Stimulated activated naive B cell treated with anti-CD40 and anti-IgM and Interleukin-4, amounts not matched to agents 10 μg/mL and 1 μg/mL and 100 μg/mL, for 72 hours (primary cell): ENCODE results near the gene HSD17B14.
"Not testable (repeated sequence)": the region's sequence is repeated elsewhere in the genome, so short reads cannot be mapped to it uniquely, and the experiment has no call there.

Experiments used
- ATAC-seq, 2 donors: fragments of 150-1000 bp; cut with Tn5 transposase; replicated peaks; 2 replicates each; pipeline ENCODE4 v1.10.0; 2021; ENCODE audit warnings: moderate library complexity in 1 of 2
- DNase-seq: peaks from one replicate; pipeline ENCODE4 v3.0.0; 2021
- H3K27ac Mint-ChIP-seq: one replicate; pipeline ENCODE4 v1.8.0; 2022; ENCODE audit warnings: mild to moderate bottlenecking, mixed read lengths
- H3K27me3 Mint-ChIP-seq, 2 donors: one replicate each; pipeline ENCODE4 v1.8.0; 2022; ENCODE audit warnings: mixed read lengths in 2 of 2
- H3K36me3 Mint-ChIP-seq, 2 donors: one replicate each; pipeline ENCODE4 v1.8.0; 2022; ENCODE audit warnings: mixed read lengths in 2 of 2, mild to moderate bottlenecking in 1 of 2
- H3K4me1 Mint-ChIP-seq, 2 donors: one replicate each; pipeline ENCODE4 v1.8.0; 2022; ENCODE audit warnings: mixed read lengths in 2 of 2, mild to moderate bottlenecking in 1 of 2
- H3K4me3 Mint-ChIP-seq, 2 donors: one replicate each; pipeline ENCODE4 v1.8.0; 2022; ENCODE audit warnings: mild to moderate bottlenecking in 2 of 2, mixed read lengths in 2 of 2, moderate library complexity in 1 of 2
- H3K9me3 Mint-ChIP-seq, 2 donors: one replicate each; pipeline ENCODE4 v1.8.0; 2022; ENCODE audit warnings: mixed read lengths in 2 of 2, mild to moderate bottlenecking in 1 of 2

The HSD17B14 gene

GRCh38 chr19:48784527-48784926 lies 51.8 kb downstream of the HSD17B14 start:
- DNase-seq, result no peak
- H3K27me3 Mint-ChIP-seq, result no peaks in the 10 kb centered on the region
- H3K9me3 Mint-ChIP-seq, result peaks cover 0 to 3% of the 10 kb centered on the region in 2 donors
- H3K4me1 Mint-ChIP-seq, result peaks cover 19 to 25% of the 10 kb centered on the region in 2 donors
- no peak overlapping the region for H3K4me3 Mint-ChIP-seq
- no peaks in the 10 kb centered on the region for H3K36me3 Mint-ChIP-seq
- no peak for ATAC-seq
- peak overlapping the region; percentile 7 for H3K27ac Mint-ChIP-seq

GRCh38 chr19:48780631-48781391 lies 55.5 kb downstream of the HSD17B14 start:
- Mint-ChIP-seq H3K9me3 (peaks cover 0 to 3% of the 10 kb centered on the region in 2 donors), H3K4me3 (no peak overlapping the region), H3K27me3 (no peaks in the 10 kb centered on the region), H3K36me3 (peaks cover 0 to 1% of the 10 kb centered on the region in 2 donors), H3K4me1 (peaks cover 17 to 20% of the 10 kb centered on the region in 2 donors), H3K27ac (peak overlapping the region; percentile 21)
- ATAC-seq, result peak; percentile 38 to 39
- no peak for DNase-seq

- peaks cover 0 to 1% of the 10 kb centered on the region in 2 donors for H3K36me3 Mint-ChIP-seq
- H3K27me3 Mint-ChIP-seq, result no peaks in the 10 kb centered on the region
- no peaks in the 10 kb centered on the region for H3K9me3 Mint-ChIP-seq
- H3K27ac Mint-ChIP-seq, result no peak overlapping the region
- no peak for DNase-seq
- peaks cover 14 to 20% of the 10 kb centered on the region in 2 donors for H3K4me1 Mint-ChIP-seq
- H3K4me3 Mint-ChIP-seq, result no peak overlapping the region
- ATAC-seq, result peak; percentile 40 to 46
Measured at GRCh38 chr19:48779636-48780035, 56.7 kb downstream of the HSD17B14 start.

GRCh38 chr19:48777720-48778119 lies 58.6 kb downstream of the HSD17B14 start:
- DNase-seq (no peak), ATAC-seq (no peak)
- Mint-ChIP-seq H3K4me1 (peaks cover 14 to 20% of the 10 kb centered on the region in 2 donors), H3K9me3 (no peaks in the 10 kb centered on the region), H3K4me3 (no peak overlapping the region), H3K27ac (no peak overlapping the region), H3K27me3 (peaks cover 0 to under 1% of the 10 kb centered on the region in 2 donors), H3K36me3 (peaks cover 0 to 1% of the 10 kb centered on the region in 2 donors)

GRCh38 chr19:48777139-48777538 lies 59.2 kb downstream of the HSD17B14 start:
- Mint-ChIP-seq H3K4me1 (peaks cover 11 to 15% of the 10 kb centered on the region in 2 donors), H3K9me3 (no peaks in the 10 kb centered on the region), H3K27me3 (peaks cover 1 to 3% of the 10 kb centered on the region in 2 donors), H3K36me3 (peaks cover 0 to 1% of the 10 kb centered on the region in 2 donors), H3K4me3 (no peak overlapping the region), H3K27ac (no peak overlapping the region)
- no peak for ATAC-seq
- DNase-seq, result no peak

GRCh38 chr19:48772503-48772953 lies 63.8 kb downstream of the HSD17B14 start:
- no peak overlapping the region for H3K4me3 Mint-ChIP-seq
- ATAC-seq, result no peak
- H3K27ac Mint-ChIP-seq, result no peak overlapping the region
- peaks cover 11 to 32% of the 10 kb centered on the region in 2 donors for H3K27me3 Mint-ChIP-seq
- no peaks in the 10 kb centered on the region for H3K4me1 Mint-ChIP-seq
- no peaks in the 10 kb centered on the region for H3K9me3 Mint-ChIP-seq
- no peak for DNase-seq
- H3K36me3 Mint-ChIP-seq, result peaks cover 0 to 3% of the 10 kb centered on the region in 2 donors

GRCh38 chr19:48770734-48771472 lies 65.4 kb downstream of the HSD17B14 start:
- peaks cover 0 to 2% of the 10 kb centered on the region in 2 donors for H3K36me3 Mint-ChIP-seq
- no peak overlapping the region for H3K27ac Mint-ChIP-seq
- H3K4me3 Mint-ChIP-seq, result no peak overlapping the region
- H3K9me3 Mint-ChIP-seq, result no peaks in the 10 kb centered on the region
- no peak for ATAC-seq
- no peaks in the 10 kb centered on the region for H3K4me1 Mint-ChIP-seq
- H3K27me3 Mint-ChIP-seq, result peaks cover 16 to 40% of the 10 kb centered on the region in 2 donors
- DNase-seq, result no peak

GRCh38 chr19:48770266-48770665 lies 66.0 kb downstream of the HSD17B14 start:
- DNase-seq (no peak), ATAC-seq (no peak)
- Mint-ChIP-seq H3K27ac (no peak overlapping the region), H3K27me3 (peaks cover 19 to 46% of the 10 kb centered on the region in 2 donors), H3K4me1 (no peaks in the 10 kb centered on the region), H3K9me3 (no peaks in the 10 kb centered on the region), H3K4me3 (no peak overlapping the region), H3K36me3 (peaks cover 0 to 2% of the 10 kb centered on the region in 2 donors)

GRCh38 chr19:48768994-48769713 lies 67.1 kb downstream of the HSD17B14 start:
- Mint-ChIP-seq H3K4me3 (no peak overlapping the region), H3K9me3 (no peaks in the 10 kb centered on the region), H3K4me1 (no peaks in the 10 kb centered on the region), H3K27ac (no peak overlapping the region), H3K36me3 (peaks cover 0 to 2% of the 10 kb centered on the region in 2 donors), H3K27me3 (peaks cover 25 to 53% of the 10 kb centered on the region in 2 donors)
- DNase-seq, result no peak
- no peak for ATAC-seq

- not testable (repeated sequence) for H3K9me3 Mint-ChIP-seq, DNase-seq, H3K4me1 Mint-ChIP-seq, ATAC-seq, H3K36me3 Mint-ChIP-seq, H3K4me3 Mint-ChIP-seq, H3K27ac Mint-ChIP-seq
- H3K27me3 Mint-ChIP-seq, result peaks cover 25 to 56% of the 10 kb centered on the region in 2 donors
Measured at GRCh38 chr19:48768171-48768753, 68.0 kb downstream of the HSD17B14 start.

- peaks cover 42 to 72% of the 10 kb centered on the region in 2 donors for H3K27me3 Mint-ChIP-seq
- DNase-seq, H3K27ac Mint-ChIP-seq, H3K4me3 Mint-ChIP-seq, H3K9me3 Mint-ChIP-seq, H3K4me1 Mint-ChIP-seq, ATAC-seq, H3K36me3 Mint-ChIP-seq: not testable (repeated sequence)
Measured at GRCh38 chr19:48765816-48766215, 70.5 kb downstream of the HSD17B14 start.
